ENCODE measurements around the gene PSMG2. TPM values are rescaled to one million over a fixed set of nuclear protein-coding genes. Genes with fewer than 3 reads are reported as not detected.

Gene PSMG2
- 90.3 TPM for polyA plus RNA-seq (2012; ENCODE audit: missing spikeins)

DNA sequence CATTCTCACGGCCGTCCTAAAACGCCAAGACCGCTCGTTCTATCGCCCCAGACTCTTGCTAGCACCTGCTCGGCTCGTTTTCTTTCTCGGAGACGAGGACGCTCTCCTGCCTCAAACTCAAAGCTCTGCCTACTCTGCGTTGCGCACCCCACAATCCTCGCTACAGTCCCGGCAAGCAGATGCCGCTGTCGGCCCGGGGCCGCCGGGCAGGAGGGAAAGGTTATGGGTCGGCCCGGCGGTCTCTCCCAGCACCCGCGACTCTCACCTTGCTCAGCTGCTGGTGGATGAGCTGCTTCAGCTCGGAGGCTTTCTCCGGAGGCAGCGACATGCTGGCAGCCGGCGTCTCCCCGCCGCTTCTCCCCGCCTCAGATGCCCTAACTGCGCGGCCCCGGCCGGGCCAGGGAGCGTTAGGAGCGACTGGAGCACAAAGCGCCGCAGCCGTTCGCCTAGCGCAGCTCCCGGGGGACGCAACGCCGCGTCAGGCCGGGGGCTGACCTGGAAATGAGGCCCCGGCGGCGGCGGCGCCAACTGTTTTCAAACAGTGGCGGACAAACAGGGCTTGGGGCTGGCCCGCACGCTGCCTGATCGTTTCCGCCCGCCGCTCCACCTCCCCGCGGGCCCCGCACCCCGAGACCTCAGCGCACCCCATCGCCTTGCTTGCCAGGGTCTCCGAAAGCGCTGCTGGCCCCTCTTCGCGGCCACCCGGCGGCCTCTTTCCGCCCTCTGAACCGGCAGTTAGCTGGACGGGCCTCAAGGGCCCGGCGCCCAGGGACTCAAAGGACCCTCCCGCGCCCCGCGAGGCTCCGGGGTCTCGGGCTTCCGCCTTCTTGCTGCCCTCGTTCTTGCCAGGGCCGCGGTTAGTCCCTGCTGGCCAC, at the start of gene PSMG2, which contains the start of gene CEP76:
Gene PSMG2, plus strand, starts transcription at position 822 of the 875 bp plus-strand sequence. CDS start 66 bp downstream, outside the sequence.
Gene CEP76, minus strand, starts transcription at position 503 of the 875 bp plus-strand sequence. Its CDS starts 175 bp downstream, at position 328.
- TF ChIP-seq POLR2AphosphoS5 (IDR thresholded peaks at IDR 0.05; ENCODE audit: low read depth, low read length): peak; percentile 79; the same call in 1 of the 2 replicates
- TF ChIP-seq TAF1 (IDR thresholded peaks at IDR 0.05; ENCODE audit: borderline replicate concordance, low read depth, low read length): peak; percentile 93
- peak; percentile 94 for TF ChIP-seq POLR2A (IDR thresholded peaks at IDR 0.05; ENCODE audit: low read depth, low read length)
- DNase-seq (ENCODE audit: insufficient read length) (peak; percentile 86), FAIRE-seq (peak; percentile 87)

- FAIRE-seq (no peak), DNase-seq (ENCODE audit: insufficient read length) (no peak)
- TF ChIP-seq POLR2AphosphoS5 (IDR thresholded peaks at IDR 0.05; ENCODE audit: low read depth, low read length) (no peak), TAF1 (IDR thresholded peaks at IDR 0.05; ENCODE audit: borderline replicate concordance, low read depth, low read length) (no peak), POLR2A (IDR thresholded peaks at IDR 0.05; ENCODE audit: low read depth, low read length) (no peak)
Observed at GRCh38 chr18:12654971-12655370, 47.9 kb upstream of the PSMG2 start.

DNA sequence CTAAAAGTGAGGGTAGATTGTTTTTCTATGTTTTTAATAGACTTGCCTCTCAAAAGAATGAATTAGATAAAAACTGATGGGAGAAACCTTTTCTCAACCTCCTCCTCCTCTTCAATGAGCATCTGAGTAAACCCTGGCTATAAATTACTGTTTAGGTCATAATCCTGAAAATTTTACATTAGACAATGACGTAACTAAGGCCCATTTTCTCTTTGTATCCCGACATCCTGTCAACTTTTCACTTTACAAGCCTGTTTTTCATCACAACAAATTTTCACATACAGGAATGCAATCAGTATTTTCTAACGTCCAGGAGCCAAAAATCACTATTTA, 46.3 kb upstream of the PSMG2 start:
- no peak for DNase-seq (ENCODE audit: insufficient read length)
- TF ChIP-seq POLR2A (IDR thresholded peaks at IDR 0.05; ENCODE audit: low read depth, low read length) (no peak), TAF1 (IDR thresholded peaks at IDR 0.05; ENCODE audit: borderline replicate concordance, low read depth, low read length) (no peak), POLR2AphosphoS5 (IDR thresholded peaks at IDR 0.05; ENCODE audit: low read depth, low read length) (no peak)
- FAIRE-seq: no peak

DNA sequence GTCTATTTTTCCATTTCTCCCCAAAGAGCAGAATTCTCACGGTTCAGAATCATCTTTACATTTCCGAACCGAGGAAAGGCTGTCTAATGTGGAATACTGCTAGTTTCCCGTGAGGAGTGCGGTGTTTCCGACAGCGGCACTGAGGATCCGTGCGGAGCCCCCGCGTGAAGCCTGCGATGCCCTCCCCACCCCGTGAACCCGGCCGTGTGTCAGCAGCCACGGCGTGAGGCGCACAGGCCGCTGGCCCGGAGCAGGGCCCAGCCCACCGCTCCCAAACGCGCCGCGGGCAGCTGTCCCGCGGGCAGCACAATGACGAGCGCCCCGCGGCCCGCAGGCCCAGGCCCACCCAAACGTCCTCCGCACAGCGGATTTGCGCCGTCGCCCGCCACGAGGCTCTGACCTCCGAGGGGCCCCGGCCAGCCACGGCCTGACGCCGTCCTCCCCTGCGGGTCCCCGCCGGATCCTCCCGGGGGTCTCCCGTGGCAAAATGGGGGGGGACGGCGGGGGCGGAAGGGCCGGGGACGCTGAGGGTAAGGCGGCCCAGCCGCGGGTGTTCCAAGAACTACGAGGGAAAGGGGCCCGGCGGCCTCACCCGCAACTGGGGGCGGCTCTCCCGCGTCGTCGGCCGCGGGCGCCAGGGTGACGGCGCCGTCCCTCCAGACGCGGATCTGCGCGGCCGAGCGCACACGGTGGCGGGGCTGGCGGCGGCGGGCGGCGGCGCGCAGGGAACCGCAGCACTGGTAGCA, 45.7 kb upstream of the PSMG2 start:
- FAIRE-seq (peak; percentile 27), DNase-seq (ENCODE audit: insufficient read length) (peak; percentile 34)
- TF ChIP-seq POLR2A (IDR thresholded peaks at IDR 0.05; ENCODE audit: low read depth, low read length): no peak
- TF ChIP-seq POLR2AphosphoS5 (IDR thresholded peaks at IDR 0.05; ENCODE audit: low read depth, low read length): no peak
- no peak for TF ChIP-seq TAF1 (IDR thresholded peaks at IDR 0.05; ENCODE audit: borderline replicate concordance, low read depth, low read length)

DNA sequence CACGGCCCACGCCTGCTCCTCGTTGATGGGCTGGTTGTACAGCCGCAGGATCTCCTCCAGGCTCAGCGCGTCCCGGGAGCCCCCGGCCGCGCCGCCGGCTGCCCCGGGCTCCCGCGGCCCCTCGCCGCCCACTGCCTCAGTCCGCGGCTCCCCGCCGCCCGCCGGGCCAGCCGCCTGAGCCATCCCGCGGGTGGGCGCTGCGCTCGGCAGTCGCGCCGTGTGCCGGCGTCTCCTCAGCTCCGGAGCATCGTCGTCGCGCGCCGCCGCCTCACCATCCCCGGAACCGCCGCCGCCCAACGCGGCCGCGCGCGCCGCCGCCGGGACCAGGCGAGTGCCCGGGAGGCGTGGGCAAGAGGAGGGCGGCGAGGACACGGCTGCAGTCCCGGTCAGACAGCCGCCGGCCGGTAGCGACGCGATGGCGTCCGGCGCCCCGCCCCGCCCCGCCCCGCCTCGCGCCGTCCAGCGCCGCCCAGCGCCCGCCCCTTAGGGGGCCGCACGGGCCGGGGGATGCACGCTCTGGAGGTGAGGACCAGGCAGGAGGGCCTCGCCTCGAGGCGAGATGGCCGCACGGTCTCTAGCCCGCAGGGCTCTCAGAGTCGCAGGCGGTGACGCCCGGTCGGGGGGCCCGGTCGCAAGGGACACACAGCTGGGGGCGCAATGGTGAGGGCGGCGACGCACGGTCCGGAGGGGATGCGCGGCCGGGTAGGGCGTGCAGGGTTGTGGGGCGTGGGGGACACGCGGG, 45.0 kb upstream of the PSMG2 start, which contains the start of gene SPIRE1:
Gene SPIRE1, minus strand, starts transcription at position 424 of the 742 bp plus-strand sequence. Its CDS starts 241 bp downstream, at position 183.
- DNase-seq (ENCODE audit: insufficient read length): peak; percentile 32
- peak; percentile 77 for FAIRE-seq

GRCh38 chr18:12658426-12659138, 44.3 kb upstream of the PSMG2 start:
- peak; percentile 27 for DNase-seq (ENCODE audit: insufficient read length)
- TF ChIP-seq POLR2A (IDR thresholded peaks at IDR 0.05; ENCODE audit: low read depth, low read length) (no peak), TAF1 (IDR thresholded peaks at IDR 0.05; ENCODE audit: borderline replicate concordance, low read depth, low read length) (no peak), POLR2AphosphoS5 (IDR thresholded peaks at IDR 0.05; ENCODE audit: low read depth, low read length) (no peak)
- no peak for FAIRE-seq

More for the DNA sequence above, 45.0 kb upstream of the PSMG2 start, which contains the start of gene SPIRE1:
- TF ChIP-seq TAF1 (IDR thresholded peaks at IDR 0.05; ENCODE audit: borderline replicate concordance, low read depth, low read length) (no peak), POLR2AphosphoS5 (IDR thresholded peaks at IDR 0.05; ENCODE audit: low read depth, low read length) (no peak), POLR2A (IDR thresholded peaks at IDR 0.05; ENCODE audit: low read depth, low read length) (no peak)

- FAIRE-seq: peak; percentile 90
- DNase-seq (ENCODE audit: insufficient read length): no peak
- TF ChIP-seq POLR2A (IDR thresholded peaks at IDR 0.05; ENCODE audit: low read depth, low read length) (no peak), POLR2AphosphoS5 (IDR thresholded peaks at IDR 0.05; ENCODE audit: low read depth, low read length) (no peak), TAF1 (IDR thresholded peaks at IDR 0.05; ENCODE audit: borderline replicate concordance, low read depth, low read length) (no peak)
Observed at GRCh38 chr18:12659904-12660605, 42.8 kb upstream of the PSMG2 start.

GRCh38 chr18:12668041-12668440, 34.8 kb upstream of the PSMG2 start:
- TF ChIP-seq TAF1 (IDR thresholded peaks at IDR 0.05; ENCODE audit: borderline replicate concordance, low read depth, low read length) (no peak), POLR2A (IDR thresholded peaks at IDR 0.05; ENCODE audit: low read depth, low read length) (no peak), POLR2AphosphoS5 (IDR thresholded peaks at IDR 0.05; ENCODE audit: low read depth, low read length) (no peak)
- no peak for DNase-seq (ENCODE audit: insufficient read length)
- no peak for FAIRE-seq

GRCh38 chr18:12679183-12679786, 23.6 kb upstream of the PSMG2 start:
- FAIRE-seq (no peak), DNase-seq (ENCODE audit: insufficient read length) (no peak)
- no peak for TF ChIP-seq POLR2AphosphoS5 (IDR thresholded peaks at IDR 0.05; ENCODE audit: low read depth, low read length)
- TF ChIP-seq TAF1 (IDR thresholded peaks at IDR 0.05; ENCODE audit: borderline replicate concordance, low read depth, low read length): no peak
- no peak for TF ChIP-seq POLR2A (IDR thresholded peaks at IDR 0.05; ENCODE audit: low read depth, low read length)

All from GM12892 (cell line).